HEK293 (cell line): ENCODE measurements around the gene BHLHE41.

Source experiments
- OVOL3 ChIP-seq: fragments of 450-650 bp; formaldehyde crosslinking; IDR thresholded peaks from 2 replicates; pipeline ENCODE4 v1.5.1; 2016; ENCODE audit warnings: missing biosample characterization, missing genetic modification characterization
- SP2 ChIP-seq: fragments of 450-650 bp; formaldehyde crosslinking; IDR thresholded peaks from 2 replicates; pipeline ENCODE4 v1.5.1; 2016; ENCODE audit warnings: missing biosample characterization, missing genetic modification characterization
- TRIM28 ChIP-seq: IDR thresholded peaks from 2 replicates; pipeline ENCODE4 v1.6.1; 2011; ENCODE audit warnings: low read length, control low read depth, borderline replicate concordance
- ZFP3 ChIP-seq: fragments of 450-650 bp; formaldehyde crosslinking; IDR thresholded peaks from 2 replicates; pipeline ENCODE4 v1.5.1; 2016; ENCODE audit warnings: low read depth, missing biosample characterization, missing genetic modification characterization
- ZNF221 ChIP-seq: fragments of 450-650 bp; formaldehyde crosslinking; IDR thresholded peaks from 2 replicates; pipeline ENCODE4 v1.5.1; 2017; ENCODE audit warnings: missing biosample characterization, missing genetic modification characterization, borderline replicate concordance
- ZNF223 ChIP-seq: fragments of 450-650 bp; formaldehyde crosslinking; IDR thresholded peaks from 2 replicates; pipeline ENCODE4 v1.5.1; 2016; ENCODE audit warnings: missing biosample characterization, missing genetic modification characterization
- ZNF335 ChIP-seq: fragments of 450-650 bp; formaldehyde crosslinking; conservative IDR thresholded peaks from 2 replicates; pipeline ENCODE4 v1.5.1; 2016; ENCODE audit warnings: missing biosample characterization, missing genetic modification characterization
- ZNF529 ChIP-seq: fragments of 450-650 bp; formaldehyde crosslinking; IDR thresholded peaks from 2 replicates; pipeline ENCODE4 v1.5.1; 2017; ENCODE audit warnings: missing genetic modification characterization, missing biosample characterization; ENCODE audit not compliant: insufficient replicate concordance
- ZNF747 ChIP-seq: fragments of 450-650 bp; formaldehyde crosslinking; IDR thresholded peaks from 2 replicates; pipeline ENCODE4 v1.5.1; 2016; ENCODE audit warnings: missing biosample characterization, missing genetic modification characterization
- ZNF777 ChIP-seq: fragments of 450-650 bp; formaldehyde crosslinking; IDR thresholded peaks from 2 replicates; pipeline ENCODE4 v1.5.1; 2017; ENCODE audit warnings: missing biosample characterization, missing genetic modification characterization, borderline replicate concordance
- TF ChIP-seq, protein P1 (sequence below): fragments of 450-650 bp; formaldehyde crosslinking; IDR thresholded peaks from 2 replicates; pipeline ENCODE4 v1.5.1; 2016; ENCODE audit warnings: missing biosample characterization, missing genetic modification characterization
- TF ChIP-seq, protein P2 (sequence below): fragments of 450-650 bp; formaldehyde crosslinking; IDR thresholded peaks from 2 replicates; pipeline ENCODE4 v1.5.1; 2016; ENCODE audit warnings: missing biosample characterization, missing genetic modification characterization

DNA sequence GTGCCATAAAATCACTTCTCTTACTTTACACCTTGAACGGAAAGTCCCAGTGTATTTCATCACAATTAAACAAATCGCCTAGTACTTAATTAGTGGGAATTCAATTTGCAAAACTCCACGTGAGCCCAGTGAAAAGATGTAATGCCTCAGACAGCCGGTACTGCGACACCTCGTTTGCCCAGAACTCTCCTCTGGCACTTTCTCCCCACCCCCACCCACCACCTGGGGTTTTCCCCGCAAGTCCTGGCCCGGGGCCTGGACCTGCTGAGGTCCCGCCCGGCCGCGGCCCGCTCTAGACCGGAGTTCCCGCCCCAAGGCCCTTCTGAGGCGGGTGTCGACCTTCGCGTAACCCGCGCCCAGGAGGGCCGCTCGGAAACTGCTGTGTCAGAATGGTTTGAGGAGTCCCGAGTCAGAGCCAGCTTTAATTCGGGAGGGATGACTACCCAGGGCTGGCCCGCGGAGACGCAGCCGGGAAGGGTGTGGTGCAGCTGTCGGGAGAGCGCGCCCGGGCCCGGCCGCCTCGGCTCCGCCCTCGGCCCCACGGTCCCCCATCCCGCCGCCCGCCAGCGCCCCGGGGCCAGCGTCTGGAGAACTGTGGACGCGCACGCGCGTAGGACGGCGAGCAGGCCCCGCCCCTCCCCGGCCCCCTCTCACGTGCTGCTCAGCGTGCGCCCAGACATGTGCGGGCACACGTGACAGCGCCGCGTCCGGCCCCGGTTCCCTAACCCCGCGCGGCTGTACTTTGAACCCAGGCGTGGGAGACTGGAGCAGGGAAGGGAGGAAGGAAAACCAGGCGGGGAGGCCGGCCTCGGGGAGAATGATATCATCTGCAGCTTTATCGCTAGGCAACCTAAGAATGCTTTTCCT is 10.8 kb downstream of the BHLHE41 start:
- TF ChIP-seq SP2 (tag by site-specific recombination) (peak; percentile 82), ZNF221 (tag by site-specific recombination) (no peak), ZNF529 (tag by site-specific recombination) (no peak), ZNF335 (peak; percentile 53), ZNF223 (tag by site-specific recombination) (no peak), ZNF777 (tag by site-specific recombination) (no peak), ZFP3 (tag by site-specific recombination) (no peak), OVOL3 (tag by site-specific recombination) (no peak), TRIM28 (no peak), ZNF747 (tag by site-specific recombination) (no peak)
- TF ChIP-seq, protein P1, sequence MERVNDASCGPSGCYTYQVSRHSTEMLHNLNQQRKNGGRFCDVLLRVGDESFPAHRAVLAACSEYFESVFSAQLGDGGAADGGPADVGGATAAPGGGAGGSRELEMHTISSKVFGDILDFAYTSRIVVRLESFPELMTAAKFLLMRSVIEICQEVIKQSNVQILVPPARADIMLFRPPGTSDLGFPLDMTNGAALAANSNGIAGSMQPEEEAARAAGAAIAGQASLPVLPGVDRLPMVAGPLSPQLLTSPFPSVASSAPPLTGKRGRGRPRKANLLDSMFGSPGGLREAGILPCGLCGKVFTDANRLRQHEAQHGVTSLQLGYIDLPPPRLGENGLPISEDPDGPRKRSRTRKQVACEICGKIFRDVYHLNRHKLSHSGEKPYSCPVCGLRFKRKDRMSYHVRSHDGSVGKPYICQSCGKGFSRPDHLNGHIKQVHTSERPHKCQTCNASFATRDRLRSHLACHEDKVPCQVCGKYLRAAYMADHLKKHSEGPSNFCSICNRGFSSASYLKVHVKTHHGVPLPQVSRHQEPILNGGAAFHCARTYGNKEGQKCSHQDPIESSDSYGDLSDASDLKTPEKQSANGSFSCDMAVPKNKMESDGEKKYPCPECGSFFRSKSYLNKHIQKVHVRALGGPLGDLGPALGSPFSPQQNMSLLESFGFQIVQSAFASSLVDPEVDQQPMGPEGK (tag by site-specific recombination), result peak; percentile 92
- TF ChIP-seq, protein P2, sequence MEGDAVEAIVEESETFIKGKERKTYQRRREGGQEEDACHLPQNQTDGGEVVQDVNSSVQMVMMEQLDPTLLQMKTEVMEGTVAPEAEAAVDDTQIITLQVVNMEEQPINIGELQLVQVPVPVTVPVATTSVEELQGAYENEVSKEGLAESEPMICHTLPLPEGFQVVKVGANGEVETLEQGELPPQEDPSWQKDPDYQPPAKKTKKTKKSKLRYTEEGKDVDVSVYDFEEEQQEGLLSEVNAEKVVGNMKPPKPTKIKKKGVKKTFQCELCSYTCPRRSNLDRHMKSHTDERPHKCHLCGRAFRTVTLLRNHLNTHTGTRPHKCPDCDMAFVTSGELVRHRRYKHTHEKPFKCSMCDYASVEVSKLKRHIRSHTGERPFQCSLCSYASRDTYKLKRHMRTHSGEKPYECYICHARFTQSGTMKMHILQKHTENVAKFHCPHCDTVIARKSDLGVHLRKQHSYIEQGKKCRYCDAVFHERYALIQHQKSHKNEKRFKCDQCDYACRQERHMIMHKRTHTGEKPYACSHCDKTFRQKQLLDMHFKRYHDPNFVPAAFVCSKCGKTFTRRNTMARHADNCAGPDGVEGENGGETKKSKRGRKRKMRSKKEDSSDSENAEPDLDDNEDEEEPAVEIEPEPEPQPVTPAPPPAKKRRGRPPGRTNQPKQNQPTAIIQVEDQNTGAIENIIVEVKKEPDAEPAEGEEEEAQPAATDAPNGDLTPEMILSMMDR (tag by site-specific recombination), result peak; percentile 61
